ENCODE measurements around the gene F2RL3. TPM values are rescaled to one million over a fixed set of nuclear protein-coding genes. Genes with fewer than 3 reads are reported as not detected.

Gene F2RL3
- 1 to 10 TPM; 4.9 to 5.4 TPM for total RNA-seq

DNA sequence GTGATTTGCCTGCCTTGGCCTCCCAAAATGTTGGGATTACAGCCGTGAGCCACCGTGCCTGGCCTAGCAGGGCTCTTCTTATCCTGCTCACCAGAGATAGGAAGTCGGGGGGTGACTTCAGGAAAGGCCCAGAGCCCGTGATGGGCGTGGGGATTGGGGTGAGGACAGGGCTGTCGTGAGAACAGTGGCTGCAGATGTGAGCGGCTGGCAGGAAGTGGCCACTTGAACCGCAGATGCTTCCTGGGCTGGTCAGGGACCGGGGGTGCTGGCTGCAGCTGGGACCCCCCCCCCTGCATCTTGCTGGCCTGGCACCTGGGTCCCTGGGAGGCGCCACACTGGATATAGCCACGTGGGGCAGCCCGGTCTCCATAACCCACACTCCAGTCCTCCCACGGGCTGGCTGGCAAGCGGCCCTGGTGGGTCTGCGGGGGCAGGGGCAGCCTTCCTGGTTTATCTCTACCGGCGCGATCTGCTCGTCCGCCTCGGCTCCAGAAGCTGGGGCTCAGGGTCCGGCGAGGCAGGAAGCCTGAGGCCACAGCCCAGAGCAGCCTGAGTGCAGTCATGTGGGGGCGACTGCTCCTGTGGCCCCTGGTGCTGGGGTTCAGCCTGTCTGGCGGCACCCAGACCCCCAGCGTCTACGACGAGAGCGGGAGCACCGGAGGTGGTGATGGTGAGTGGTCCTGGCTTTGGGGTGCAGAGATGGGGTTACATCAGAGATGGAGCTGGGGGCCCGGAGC, at the start of gene F2RL3:
TSS of gene F2RL3 (plus strand) at position 371 of the 737 bp plus-strand sequence. CDS start at position 562, 191 bp downstream.
- Histone ChIP-seq H3K36me3 (no peaks in the 10 kb centered on the region), H3K4me1 (ENCODE audit: control insufficient read depth in 1 of 2, low read depth in 2 of 2) (peaks cover 0 to 12% of the 10 kb centered on the region in 2 donors), H3K9me3 (no peaks in the 10 kb centered on the region), H3K27me3 (replicated peaks; ENCODE audit: insufficient read depth) (no peaks in the 10 kb centered on the region), H3K4me3 (no peak within 1 kb of the TSS), H3K27ac (no peak within 1 kb of the TSS)
- TF ChIP-seq, protein P1, sequence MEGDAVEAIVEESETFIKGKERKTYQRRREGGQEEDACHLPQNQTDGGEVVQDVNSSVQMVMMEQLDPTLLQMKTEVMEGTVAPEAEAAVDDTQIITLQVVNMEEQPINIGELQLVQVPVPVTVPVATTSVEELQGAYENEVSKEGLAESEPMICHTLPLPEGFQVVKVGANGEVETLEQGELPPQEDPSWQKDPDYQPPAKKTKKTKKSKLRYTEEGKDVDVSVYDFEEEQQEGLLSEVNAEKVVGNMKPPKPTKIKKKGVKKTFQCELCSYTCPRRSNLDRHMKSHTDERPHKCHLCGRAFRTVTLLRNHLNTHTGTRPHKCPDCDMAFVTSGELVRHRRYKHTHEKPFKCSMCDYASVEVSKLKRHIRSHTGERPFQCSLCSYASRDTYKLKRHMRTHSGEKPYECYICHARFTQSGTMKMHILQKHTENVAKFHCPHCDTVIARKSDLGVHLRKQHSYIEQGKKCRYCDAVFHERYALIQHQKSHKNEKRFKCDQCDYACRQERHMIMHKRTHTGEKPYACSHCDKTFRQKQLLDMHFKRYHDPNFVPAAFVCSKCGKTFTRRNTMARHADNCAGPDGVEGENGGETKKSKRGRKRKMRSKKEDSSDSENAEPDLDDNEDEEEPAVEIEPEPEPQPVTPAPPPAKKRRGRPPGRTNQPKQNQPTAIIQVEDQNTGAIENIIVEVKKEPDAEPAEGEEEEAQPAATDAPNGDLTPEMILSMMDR (IDR thresholded peaks at IDR 0.05) = no peak
- ATAC-seq (ENCODE audit: insufficient number of reproducible peaks, low FRiP score, low read depth) = no peak
- DNase-seq (ENCODE audit: low spot score) = no peak

DNA sequence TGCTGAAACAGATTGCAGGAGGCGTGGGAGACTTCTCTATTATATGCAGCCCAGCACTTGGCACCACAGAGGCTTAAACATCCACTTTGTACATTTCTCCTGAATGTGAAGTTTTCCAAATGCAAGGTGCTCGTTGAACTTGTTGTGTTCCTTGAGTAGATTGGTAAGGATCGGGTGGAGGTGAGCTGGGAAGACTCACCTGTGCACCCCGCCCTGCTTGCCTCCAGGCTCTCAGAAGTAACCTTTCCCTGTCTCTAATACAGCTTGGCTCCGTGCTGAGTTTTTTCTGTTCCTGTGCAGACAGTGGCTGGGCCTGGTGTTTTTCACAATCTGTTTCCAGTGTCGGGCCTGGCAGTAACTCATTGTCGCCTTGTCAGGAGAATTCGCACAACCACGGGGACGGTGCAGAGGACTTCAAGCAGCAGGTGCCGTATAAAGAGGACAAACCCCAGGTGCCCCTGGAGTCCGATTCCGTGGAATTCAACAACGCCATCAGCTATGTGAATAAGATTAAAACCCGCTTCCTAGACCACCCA, 47.3 kb upstream of the F2RL3 start:
- no peak for DNase-seq (ENCODE audit: low spot score)
- Histone ChIP-seq H3K36me3 (peaks cover 69% of the 10 kb centered on the region), H3K9me3 (no peaks in the 10 kb centered on the region), H3K27me3 (replicated peaks; ENCODE audit: insufficient read depth) (no peaks in the 10 kb centered on the region), H3K27ac (no peak overlapping the region), H3K4me1 (ENCODE audit: control insufficient read depth in 1 of 2, low read depth in 2 of 2) (no peaks in the 10 kb centered on the region), H3K4me3 (no peak overlapping the region)
- TF ChIP-seq, protein P1 (IDR thresholded peaks at IDR 0.05) = no peak
- no peak for ATAC-seq (ENCODE audit: insufficient number of reproducible peaks, low FRiP score, low read depth)

DNA sequence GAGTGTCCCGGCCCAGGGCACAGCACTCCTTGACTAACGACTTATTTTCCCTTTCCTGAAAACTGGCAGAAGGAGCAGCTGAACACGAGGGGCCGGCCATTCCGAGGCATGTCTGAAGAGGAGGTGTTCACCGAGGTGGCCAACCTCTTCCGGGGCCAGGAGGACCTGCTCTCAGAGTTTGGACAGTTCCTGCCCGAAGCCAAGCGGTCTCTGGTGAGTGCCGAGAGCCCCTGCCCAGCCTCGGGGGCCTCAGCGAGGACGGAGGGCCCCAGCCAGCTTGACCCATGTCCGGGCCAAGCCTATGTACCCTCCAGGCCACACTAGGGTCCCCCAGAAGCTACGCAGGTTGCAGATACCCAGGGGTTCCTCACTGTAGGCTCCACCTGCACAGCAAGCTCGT, 41.9 kb upstream of the F2RL3 start:
- Histone ChIP-seq H3K27me3 (replicated peaks; ENCODE audit: insufficient read depth) (no peaks in the 10 kb centered on the region), H3K9me3 (no peaks in the 10 kb centered on the region), H3K4me3 (no peak overlapping the region), H3K4me1 (ENCODE audit: control insufficient read depth in 1 of 2, low read depth in 2 of 2) (no peaks in the 10 kb centered on the region), H3K36me3 (peaks cover 75% of the 10 kb centered on the region), H3K27ac (no peak overlapping the region)
- TF ChIP-seq, protein P1 (IDR thresholded peaks at IDR 0.05) = no peak
- ATAC-seq (ENCODE audit: insufficient number of reproducible peaks, low FRiP score, low read depth) (no peak), DNase-seq (ENCODE audit: low spot score) (no peak)

DNA sequence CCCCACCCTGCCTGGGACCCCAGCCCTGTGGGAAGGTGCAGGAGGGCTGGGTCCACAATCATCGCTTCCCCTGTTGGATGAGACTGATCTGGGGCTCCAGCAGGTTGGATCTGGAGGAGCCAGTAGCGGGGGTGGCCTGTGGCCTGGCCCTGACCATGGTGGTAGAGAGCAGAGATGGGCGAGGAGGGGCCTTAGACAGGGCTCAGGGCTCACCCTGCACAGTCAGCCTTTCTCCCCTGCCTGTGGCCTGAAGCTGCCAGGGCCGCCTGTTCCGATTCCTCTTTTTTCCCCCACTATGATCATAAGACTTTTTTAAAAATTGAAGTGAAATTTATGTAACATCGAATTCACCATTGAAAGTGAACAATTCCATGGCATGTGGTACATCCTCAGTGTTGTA, 41.4 kb upstream of the F2RL3 start:
- H3K9me3 ChIP-seq = no peaks in the 10 kb centered on the region
- peaks cover 75% of the 10 kb centered on the region for H3K36me3 ChIP-seq
- no peak overlapping the region for H3K27ac ChIP-seq
- ATAC-seq (ENCODE audit: insufficient number of reproducible peaks, low FRiP score, low read depth) (no peak), DNase-seq (ENCODE audit: low spot score) (no peak)
- no peaks in the 10 kb centered on the region for H3K27me3 ChIP-seq (replicated peaks; ENCODE audit: insufficient read depth)
- no peaks in the 10 kb centered on the region for H3K4me1 ChIP-seq (ENCODE audit: control insufficient read depth in 1 of 2, low read depth in 2 of 2)
- H3K4me3 ChIP-seq = no peak overlapping the region
- TF ChIP-seq, protein P1 (IDR thresholded peaks at IDR 0.05) = no peak

DNA sequence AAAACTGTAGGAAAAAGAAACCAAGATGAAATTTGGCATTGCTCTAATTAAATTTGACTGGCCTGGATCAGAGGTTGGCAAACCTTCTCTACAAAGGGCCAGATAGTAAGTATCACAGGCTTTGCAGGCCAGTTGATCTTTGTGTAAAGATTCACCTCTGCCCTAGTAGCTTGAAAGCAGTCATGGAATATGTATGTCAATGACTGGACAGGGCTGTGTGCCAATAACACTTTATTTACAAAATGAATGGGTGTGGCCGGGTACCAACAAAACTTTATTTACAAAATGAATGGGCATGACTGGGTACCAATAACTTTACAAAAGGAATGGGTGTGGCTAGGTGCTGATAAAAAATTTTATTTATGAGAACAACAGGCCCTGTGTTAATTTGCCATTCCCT, 39.6 kb upstream of the F2RL3 start:
- DNase-seq (ENCODE audit: low spot score) (no peak), ATAC-seq (ENCODE audit: insufficient number of reproducible peaks, low FRiP score, low read depth) (no peak)
- Histone ChIP-seq H3K27ac (no peak overlapping the region), H3K27me3 (replicated peaks; ENCODE audit: insufficient read depth) (no peaks in the 10 kb centered on the region), H3K9me3 (no peaks in the 10 kb centered on the region), H3K4me1 (ENCODE audit: control insufficient read depth in 1 of 2, low read depth in 2 of 2) (no peaks in the 10 kb centered on the region), H3K36me3 (peaks cover 72% of the 10 kb centered on the region), H3K4me3 (no peak overlapping the region)
- TF ChIP-seq, protein P1 (IDR thresholded peaks at IDR 0.05) = no peak
